Measurements from ENCODE around the gene GABBR2.

- TF ChIP-seq, protein P1, sequence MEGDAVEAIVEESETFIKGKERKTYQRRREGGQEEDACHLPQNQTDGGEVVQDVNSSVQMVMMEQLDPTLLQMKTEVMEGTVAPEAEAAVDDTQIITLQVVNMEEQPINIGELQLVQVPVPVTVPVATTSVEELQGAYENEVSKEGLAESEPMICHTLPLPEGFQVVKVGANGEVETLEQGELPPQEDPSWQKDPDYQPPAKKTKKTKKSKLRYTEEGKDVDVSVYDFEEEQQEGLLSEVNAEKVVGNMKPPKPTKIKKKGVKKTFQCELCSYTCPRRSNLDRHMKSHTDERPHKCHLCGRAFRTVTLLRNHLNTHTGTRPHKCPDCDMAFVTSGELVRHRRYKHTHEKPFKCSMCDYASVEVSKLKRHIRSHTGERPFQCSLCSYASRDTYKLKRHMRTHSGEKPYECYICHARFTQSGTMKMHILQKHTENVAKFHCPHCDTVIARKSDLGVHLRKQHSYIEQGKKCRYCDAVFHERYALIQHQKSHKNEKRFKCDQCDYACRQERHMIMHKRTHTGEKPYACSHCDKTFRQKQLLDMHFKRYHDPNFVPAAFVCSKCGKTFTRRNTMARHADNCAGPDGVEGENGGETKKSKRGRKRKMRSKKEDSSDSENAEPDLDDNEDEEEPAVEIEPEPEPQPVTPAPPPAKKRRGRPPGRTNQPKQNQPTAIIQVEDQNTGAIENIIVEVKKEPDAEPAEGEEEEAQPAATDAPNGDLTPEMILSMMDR (IDR thresholded peaks at IDR 0.05): no peak
- TF ChIP-seq EP300 (IDR thresholded peaks at IDR 0.05): no peak
- no peak for TF ChIP-seq POLR2A (IDR thresholded peaks at IDR 0.05; ENCODE audit: low read depth)
- TF ChIP-seq POLR2AphosphoS5 (IDR thresholded peaks at IDR 0.05): no peak
These were observed 339.3 kb downstream of the GABBR2 start for GRCh38 chr9:98369471-98369870.
